Kidney (tissue), 14 donors: ENCODE results near the gene CXCR4. TPM values are rescaled to one million over a fixed set of nuclear protein-coding genes. Genes with fewer than 3 reads are reported as not detected.

ENCODE experiments used
- DNase-seq, 5 donors: peaks; one replicate each; pipeline ENCODE4 v3.0.0-alpha.2; 2013 to 2020
- FAIRE-seq: peaks from 2 replicates; lab custom pipeline; 2012; peaks lifted over from hg19 to GRCh38; lab: Jason Lieb, UNC
- H3K27ac ChIP-seq, 2 donors: one replicate each; pipeline ENCODE4 v1.7.0; 2013; ENCODE audit warnings: low read depth in 2 of 2, low read length in 2 of 2, inconsistent platforms in 1 of 2
- H3K27me3 ChIP-seq: one replicate; pipeline ENCODE4 v1.7.1; 2013; ENCODE audit warnings: low read length, inconsistent platforms; ENCODE audit not compliant: control insufficient read depth, insufficient read depth
- H3K36me3 ChIP-seq, 3 donors: one replicate each; pipeline versions ENCODE4 v1.7.0 to v1.7.1; 2013; ENCODE audit warnings: low read length in 3 of 3, control low read depth in 1 of 3, inconsistent platforms in 1 of 3; ENCODE audit not compliant: insufficient read depth in 3 of 3, control insufficient read depth in 2 of 3
- H3K4me1 ChIP-seq, 3 donors: one replicate each; pipeline versions ENCODE4 v1.7.0 to v1.7.1; 2013; ENCODE audit warnings: low read length in 3 of 3, inconsistent platforms in 1 of 3, low read depth in 1 of 3; ENCODE audit not compliant: control insufficient read depth in 2 of 3, insufficient read depth in 2 of 3
- H3K4me3 ChIP-seq, 3 donors: one replicate each; pipeline versions ENCODE4 v1.7.0 to v1.8.1; 2013; ENCODE audit warnings: low read length in 3 of 3, control low read depth in 1 of 3, inconsistent platforms in 1 of 3
- H3K9ac ChIP-seq, 3 donors: one replicate each; pipeline versions ENCODE4 v1.7.0 to v1.7.1; 2013; ENCODE audit warnings: low read length in 3 of 3, control low read depth in 1 of 3, inconsistent platforms in 1 of 3
- H3K9me3 ChIP-seq, 3 donors: one replicate each; pipeline versions ENCODE4 v1.7.0 to v1.7.1; 2013; ENCODE audit warnings: low read length in 3 of 3, control low read depth in 1 of 3, inconsistent platforms in 1 of 3; ENCODE audit not compliant: control insufficient read depth in 2 of 3, insufficient read depth in 1 of 3
- intact Hi-C: fragments of 100-400 bp; cut with DNase I; formaldehyde crosslinking; loops from one replicate; pipeline ENCODE4 v1.11.1; 2022
- polyA plus RNA-seq: library from polyadenylated mRNA; stranded (reverse); fragments of 350-450 nt; fragmentation: Illumina TruSeq; extraction: RNeasy Lipid Tissue Mini Kit (QIAGEN cat#74804); gene quantifications from one replicate; pipeline ENCODE4 v1.2.3, GENCODE V29; 2014; ENCODE audit warnings: low read depth, low replicate concordance; ENCODE audit not compliant: insufficient read depth
- total RNA-seq: library from RNA; stranded (reverse); fragmentation: NEBNext Ultra II Directional; extraction: Animal tissue kit (Norgen Biotek cat#: 25700); gene quantifications from one replicate; pipeline ENCODE4 v1.2.1, GENCODE V29; 2021
- TF ChIP-seq, protein P1 (sequence below): IDR thresholded peaks from 3 replicates; pipeline ENCODE4 v1.5.1; 2012; ENCODE audit warnings: mild to moderate bottlenecking, moderate library complexity, borderline replicate concordance; ENCODE audit not compliant: insufficient read depth; ENCODE audit errors: extremely low read depth
- donor health status: control.
- donor health status: control.
- donor health status: control.
- donor health status: control.
- donor health status: control.
- donor health status: DM: yes; HTN: yes; CAD: no.
- donor health status: Normal renal cell carcinoma (clear cell type).

The CXCR4 gene
- total and polyA plus RNA-seq, 2 donors from 2014 or later, result 9.5 to 51.9 TPM

DNA sequence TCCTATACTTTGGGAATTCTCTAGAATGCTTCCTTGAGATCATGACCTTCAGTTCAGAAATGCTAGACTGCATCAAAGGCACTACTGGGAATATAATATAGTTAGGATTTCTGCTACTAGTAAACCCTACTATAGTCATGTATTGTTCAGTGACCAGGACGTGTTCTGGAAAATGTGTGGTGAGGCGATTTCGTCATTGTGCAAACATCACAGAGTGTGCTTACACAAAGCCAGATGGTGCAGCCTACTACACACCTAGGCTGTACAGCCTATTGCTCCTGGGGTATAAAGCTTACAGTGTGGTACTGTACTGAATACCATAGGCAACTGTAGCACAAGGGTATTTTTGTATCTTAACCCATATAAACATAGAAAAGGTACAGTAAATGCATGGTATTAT lies 13.0 kb downstream of the CXCR4 start:
- intact Hi-C loops, result no loop called here
- H3K9me3 ChIP-seq, result no peaks in the 10 kb centered on the region
- no peak overlapping the region for H3K27ac ChIP-seq
- no peaks in the 10 kb centered on the region for H3K36me3 ChIP-seq
- no peak for FAIRE-seq
- no peak for DNase-seq
- no peak overlapping the region for H3K4me3 ChIP-seq
- no peak overlapping the region for H3K9ac ChIP-seq
- no peaks in the 10 kb centered on the region for H3K27me3 ChIP-seq
- TF ChIP-seq, protein P1, sequence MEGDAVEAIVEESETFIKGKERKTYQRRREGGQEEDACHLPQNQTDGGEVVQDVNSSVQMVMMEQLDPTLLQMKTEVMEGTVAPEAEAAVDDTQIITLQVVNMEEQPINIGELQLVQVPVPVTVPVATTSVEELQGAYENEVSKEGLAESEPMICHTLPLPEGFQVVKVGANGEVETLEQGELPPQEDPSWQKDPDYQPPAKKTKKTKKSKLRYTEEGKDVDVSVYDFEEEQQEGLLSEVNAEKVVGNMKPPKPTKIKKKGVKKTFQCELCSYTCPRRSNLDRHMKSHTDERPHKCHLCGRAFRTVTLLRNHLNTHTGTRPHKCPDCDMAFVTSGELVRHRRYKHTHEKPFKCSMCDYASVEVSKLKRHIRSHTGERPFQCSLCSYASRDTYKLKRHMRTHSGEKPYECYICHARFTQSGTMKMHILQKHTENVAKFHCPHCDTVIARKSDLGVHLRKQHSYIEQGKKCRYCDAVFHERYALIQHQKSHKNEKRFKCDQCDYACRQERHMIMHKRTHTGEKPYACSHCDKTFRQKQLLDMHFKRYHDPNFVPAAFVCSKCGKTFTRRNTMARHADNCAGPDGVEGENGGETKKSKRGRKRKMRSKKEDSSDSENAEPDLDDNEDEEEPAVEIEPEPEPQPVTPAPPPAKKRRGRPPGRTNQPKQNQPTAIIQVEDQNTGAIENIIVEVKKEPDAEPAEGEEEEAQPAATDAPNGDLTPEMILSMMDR, result no peak
- no peaks in the 10 kb centered on the region for H3K4me1 ChIP-seq

DNA sequence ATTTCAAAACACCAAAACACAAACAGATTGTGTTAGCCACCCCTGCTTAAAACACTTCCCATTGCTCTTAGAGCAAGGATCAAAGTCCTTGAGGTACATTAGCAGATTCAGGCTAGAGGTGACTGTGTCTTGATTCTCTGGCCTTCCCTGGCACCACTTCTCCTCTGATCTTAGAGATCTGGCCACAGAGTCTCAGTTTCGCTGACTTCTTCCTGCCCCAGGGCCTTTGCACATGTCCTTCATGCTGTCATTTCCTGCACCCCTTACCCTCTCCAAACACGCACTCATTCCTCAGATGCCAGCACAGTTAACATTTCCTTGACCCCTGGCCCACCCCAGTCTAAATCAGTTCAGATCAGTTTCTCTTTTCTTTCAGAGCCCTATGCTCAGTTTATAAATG lies 16.9 kb downstream of the CXCR4 start:
- Histone ChIP-seq H3K36me3 (no peaks in the 10 kb centered on the region), H3K27ac (no peak overlapping the region), H3K4me3 (no peak overlapping the region), H3K9me3 (no peaks in the 10 kb centered on the region), H3K4me1 (no peaks in the 10 kb centered on the region), H3K9ac (no peak overlapping the region), H3K27me3 (no peaks in the 10 kb centered on the region)
- DNase-seq (no peak), FAIRE-seq (no peak)
- intact Hi-C loops, result no loop called here
- TF ChIP-seq, protein P1, result no peak

DNA sequence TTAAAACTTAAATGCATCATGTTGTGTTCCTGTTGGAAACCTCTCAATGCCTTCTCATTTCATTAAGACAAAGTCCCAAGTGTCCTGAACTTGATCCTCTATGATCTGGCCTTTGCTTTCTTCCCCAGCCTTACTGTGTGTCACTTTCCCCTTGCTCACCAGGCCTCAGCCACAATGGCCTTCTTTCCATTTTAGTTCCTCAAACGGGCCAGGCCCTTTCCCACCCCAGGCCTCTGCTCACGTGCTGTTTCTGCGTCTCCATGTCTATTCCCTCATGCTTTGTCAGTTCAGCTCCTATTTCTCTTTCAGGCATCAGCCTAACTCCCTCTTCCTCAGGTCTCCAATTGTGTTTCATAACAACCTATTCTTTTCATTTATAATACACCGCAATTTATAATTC lies 19.5 kb downstream of the CXCR4 start:
- no peaks in the 10 kb centered on the region for H3K27me3 ChIP-seq
- H3K4me1 ChIP-seq, result no peaks in the 10 kb centered on the region
- no peak overlapping the region for H3K4me3 ChIP-seq
- intact Hi-C loops, result no loop called here
- H3K9me3 ChIP-seq, result no peaks in the 10 kb centered on the region
- no peak overlapping the region for H3K9ac ChIP-seq
- H3K27ac ChIP-seq, result no peak overlapping the region
- TF ChIP-seq, protein P1, result no peak
- FAIRE-seq, result no peak
- no peak for DNase-seq
- no peaks in the 10 kb centered on the region for H3K36me3 ChIP-seq

- H3K9ac ChIP-seq, result no peak overlapping the region
- FAIRE-seq (no peak), DNase-seq (no peak)
- intact Hi-C loops, result no loop called here
- H3K27ac ChIP-seq, result no peak overlapping the region
- no peaks in the 10 kb centered on the region for H3K27me3 ChIP-seq
- H3K36me3 ChIP-seq, result no peaks in the 10 kb centered on the region
- H3K4me3 ChIP-seq, result no peak overlapping the region
- no peaks in the 10 kb centered on the region for H3K9me3 ChIP-seq
- TF ChIP-seq, protein P1, result no peak
- no peaks in the 10 kb centered on the region for H3K4me1 ChIP-seq
Observed at GRCh38 chr2:136093583-136093982, 24.4 kb downstream of the CXCR4 start.
